Activated naive CD8-positive, alpha-beta T cell (primary cell): ENCODE data around the gene ITPRIPL2.

Experiments used
- H3K27ac Mint-ChIP-seq: one replicate; pipeline ENCODE4 v1.8.0; 2021; ENCODE audit warnings: mixed read lengths
- H3K27me3 Mint-ChIP-seq: one replicate; pipeline ENCODE4 v1.8.0; 2021; ENCODE audit warnings: mixed read lengths
- H3K36me3 Mint-ChIP-seq: one replicate; pipeline ENCODE4 v1.8.0; 2021; ENCODE audit warnings: mixed read lengths
- H3K4me1 Mint-ChIP-seq: one replicate; pipeline ENCODE4 v1.8.0; 2021; ENCODE audit warnings: low read depth, mixed read lengths
- H3K4me3 Mint-ChIP-seq: one replicate; pipeline ENCODE4 v1.8.0; 2021; ENCODE audit warnings: mild to moderate bottlenecking, mixed read lengths
- H3K9me3 Mint-ChIP-seq: one replicate; pipeline ENCODE4 v1.8.0; 2021; ENCODE audit warnings: low read depth, mixed read lengths

The ITPRIPL2 gene

DNA sequence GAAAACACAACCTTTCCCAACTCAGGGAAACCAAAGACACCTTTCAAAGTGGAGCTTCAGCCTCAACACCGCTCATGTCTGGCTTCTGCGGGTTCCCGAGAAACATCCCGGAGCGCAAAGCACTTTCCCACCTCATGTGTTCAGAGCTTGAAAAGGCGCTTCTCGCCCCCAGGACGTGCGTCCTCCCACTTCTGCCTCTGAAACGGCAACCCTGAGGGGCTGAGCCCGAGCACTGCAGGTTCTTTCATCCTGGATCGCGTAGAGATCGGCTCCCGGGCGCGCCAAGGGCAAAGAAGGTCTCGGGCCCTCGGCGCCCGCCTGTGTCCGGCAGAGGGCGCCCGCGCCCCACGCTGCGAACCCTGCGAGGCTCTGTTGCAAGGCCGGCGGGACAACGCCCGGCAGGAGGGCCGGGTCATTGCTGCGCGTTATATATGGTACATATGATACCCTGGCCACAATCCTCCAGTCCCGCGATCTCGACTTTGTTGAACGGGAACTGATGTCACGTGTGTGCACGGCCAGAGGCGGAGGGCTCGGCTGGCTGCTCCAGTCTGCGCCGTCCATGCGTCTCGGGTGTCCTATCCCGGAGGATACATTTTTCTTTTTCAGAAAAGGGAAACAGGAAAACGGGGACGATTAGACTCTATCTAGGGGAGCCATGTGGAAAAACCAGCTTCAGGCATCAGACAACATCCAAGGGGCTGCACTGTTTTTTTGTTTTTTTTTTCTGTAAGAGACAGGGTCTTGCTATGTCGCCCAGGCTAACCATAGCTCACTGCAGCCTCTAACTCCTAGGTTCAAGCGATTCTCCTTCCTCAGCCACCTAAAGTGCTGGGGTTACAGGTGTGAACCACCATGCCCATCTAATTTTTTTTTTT is 27.2 kb upstream of the ITPRIPL2 start:
- Mint-ChIP-seq H3K27me3 (no peaks in the 10 kb centered on the region), H3K4me3 (peak overlapping the region; percentile 65), H3K36me3 (peaks cover 4% of the 10 kb centered on the region), H3K9me3 (peaks cover under 1% of the 10 kb centered on the region), H3K27ac (no peak overlapping the region), H3K4me1 (peaks cover 6% of the 10 kb centered on the region)

DNA sequence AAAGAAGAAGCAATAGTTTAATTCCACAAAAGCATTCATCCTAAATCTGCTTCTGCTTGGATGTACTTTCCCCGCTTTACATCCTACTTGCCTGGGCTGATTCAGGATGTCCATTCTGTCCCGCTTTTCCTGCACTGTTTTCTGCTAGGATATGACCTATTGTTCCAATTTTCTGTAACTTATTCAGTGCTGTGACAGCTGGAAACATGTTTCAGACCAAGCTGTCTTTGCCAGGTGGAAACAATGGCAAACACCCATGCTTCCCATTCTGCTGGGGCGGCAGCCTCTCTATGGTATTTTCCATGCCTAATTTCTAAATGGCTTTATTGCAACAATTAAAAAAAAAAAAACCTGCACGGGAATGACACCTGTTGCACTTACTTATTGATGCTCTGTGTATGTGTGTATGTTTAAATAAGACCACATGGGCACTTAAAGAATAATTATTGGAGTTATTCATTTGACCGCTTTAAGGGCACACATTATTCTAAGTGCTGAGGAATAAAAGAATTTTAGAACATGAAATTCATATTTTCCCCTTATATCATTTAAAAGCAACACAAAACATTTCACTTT is 25.3 kb upstream of the ITPRIPL2 start:
- Mint-ChIP-seq H3K9me3 (peaks cover 4% of the 10 kb centered on the region), H3K4me3 (no peak overlapping the region), H3K27ac (no peak overlapping the region), H3K36me3 (no peaks in the 10 kb centered on the region), H3K27me3 (no peaks in the 10 kb centered on the region), H3K4me1 (peaks cover 6% of the 10 kb centered on the region)

DNA sequence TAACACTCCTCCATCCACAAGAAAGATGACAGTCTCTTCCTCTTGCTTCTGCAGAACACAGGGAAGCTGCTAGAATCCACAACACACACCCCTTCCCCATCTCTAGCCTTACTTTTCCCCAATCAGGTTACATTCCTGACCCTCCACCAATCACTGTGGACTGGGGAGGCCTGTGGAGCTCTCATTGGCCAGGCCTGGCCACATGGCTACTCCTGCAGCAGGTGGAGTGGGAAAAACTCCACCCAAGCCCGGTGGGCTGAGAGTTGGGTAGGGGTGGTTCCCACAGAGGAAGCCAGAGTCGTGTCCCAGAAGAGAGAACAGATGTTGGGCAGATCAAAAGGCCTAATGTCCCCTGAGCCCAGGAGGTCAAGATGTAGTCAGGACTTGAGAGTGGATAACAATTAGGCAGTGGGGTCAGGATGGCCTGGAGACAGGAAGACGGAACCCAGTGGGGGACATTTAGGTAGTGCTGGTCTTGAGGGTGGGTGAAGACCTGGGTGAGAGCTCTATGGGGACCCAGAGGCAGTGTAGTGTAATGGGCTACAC is 24.3 kb upstream of the ITPRIPL2 start:
- H3K27ac Mint-ChIP-seq = no peak overlapping the region
- H3K27me3 Mint-ChIP-seq = no peaks in the 10 kb centered on the region

GRCh38 chr16:19090916-19091315 is 22.8 kb upstream of the ITPRIPL2 start:
- Mint-ChIP-seq H3K9me3 (peaks cover 4% of the 10 kb centered on the region), H3K36me3 (no peaks in the 10 kb centered on the region), H3K4me1 (peaks cover 8% of the 10 kb centered on the region), H3K4me3 (no peak overlapping the region), H3K27ac (no peak overlapping the region), H3K27me3 (no peaks in the 10 kb centered on the region)

More for the DNA sequence above, 24.3 kb upstream of the ITPRIPL2 start:
- peaks cover 4% of the 10 kb centered on the region for H3K9me3 Mint-ChIP-seq
- no peak overlapping the region for H3K4me3 Mint-ChIP-seq
- no peaks in the 10 kb centered on the region for H3K36me3 Mint-ChIP-seq
- H3K4me1 Mint-ChIP-seq = peaks cover 6% of the 10 kb centered on the region

DNA sequence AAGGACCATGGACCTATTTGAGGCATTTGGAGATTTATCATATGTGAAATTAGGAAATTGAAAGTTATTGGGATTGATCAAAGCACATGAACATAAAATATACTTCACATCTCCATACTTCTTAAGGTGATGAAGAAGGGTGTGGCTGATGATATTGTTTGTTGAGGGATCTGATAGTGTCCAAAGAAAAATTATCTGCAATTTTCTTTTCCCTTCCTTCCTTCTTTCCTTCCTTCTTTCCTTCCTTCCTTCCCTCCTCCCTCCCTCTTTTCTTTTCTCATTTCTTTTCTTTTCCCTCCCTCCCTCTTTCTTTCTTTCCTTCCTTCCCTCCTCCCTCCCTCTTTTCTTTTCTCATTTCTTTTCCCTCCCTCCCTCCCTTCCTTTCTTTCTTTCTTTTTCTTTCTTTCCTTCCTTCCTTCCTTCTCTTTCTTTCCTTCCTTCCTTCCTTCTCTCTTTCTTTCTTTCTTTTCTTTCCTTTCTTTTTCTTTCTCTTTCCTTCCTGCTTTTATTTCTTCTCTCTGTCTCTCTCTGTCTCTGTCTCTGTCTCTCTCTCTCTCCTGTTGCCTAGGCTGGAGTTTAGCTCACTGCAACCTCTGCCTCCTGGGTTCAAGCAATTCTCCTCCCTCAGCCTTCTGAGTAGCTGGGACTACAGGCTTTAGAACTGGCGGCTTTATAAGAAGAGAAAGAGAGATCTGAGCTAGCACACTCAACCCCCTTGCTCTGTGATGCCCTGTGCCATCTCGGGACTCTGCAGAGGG is 20.9 kb upstream of the ITPRIPL2 start:
- Mint-ChIP-seq H3K4me1 (peaks cover 3% of the 10 kb centered on the region), H3K9me3 (peaks cover 4% of the 10 kb centered on the region), H3K27ac (no peak overlapping the region), H3K36me3 (peaks cover under 1% of the 10 kb centered on the region), H3K4me3 (no peak overlapping the region), H3K27me3 (peaks cover 1% of the 10 kb centered on the region)

DNA sequence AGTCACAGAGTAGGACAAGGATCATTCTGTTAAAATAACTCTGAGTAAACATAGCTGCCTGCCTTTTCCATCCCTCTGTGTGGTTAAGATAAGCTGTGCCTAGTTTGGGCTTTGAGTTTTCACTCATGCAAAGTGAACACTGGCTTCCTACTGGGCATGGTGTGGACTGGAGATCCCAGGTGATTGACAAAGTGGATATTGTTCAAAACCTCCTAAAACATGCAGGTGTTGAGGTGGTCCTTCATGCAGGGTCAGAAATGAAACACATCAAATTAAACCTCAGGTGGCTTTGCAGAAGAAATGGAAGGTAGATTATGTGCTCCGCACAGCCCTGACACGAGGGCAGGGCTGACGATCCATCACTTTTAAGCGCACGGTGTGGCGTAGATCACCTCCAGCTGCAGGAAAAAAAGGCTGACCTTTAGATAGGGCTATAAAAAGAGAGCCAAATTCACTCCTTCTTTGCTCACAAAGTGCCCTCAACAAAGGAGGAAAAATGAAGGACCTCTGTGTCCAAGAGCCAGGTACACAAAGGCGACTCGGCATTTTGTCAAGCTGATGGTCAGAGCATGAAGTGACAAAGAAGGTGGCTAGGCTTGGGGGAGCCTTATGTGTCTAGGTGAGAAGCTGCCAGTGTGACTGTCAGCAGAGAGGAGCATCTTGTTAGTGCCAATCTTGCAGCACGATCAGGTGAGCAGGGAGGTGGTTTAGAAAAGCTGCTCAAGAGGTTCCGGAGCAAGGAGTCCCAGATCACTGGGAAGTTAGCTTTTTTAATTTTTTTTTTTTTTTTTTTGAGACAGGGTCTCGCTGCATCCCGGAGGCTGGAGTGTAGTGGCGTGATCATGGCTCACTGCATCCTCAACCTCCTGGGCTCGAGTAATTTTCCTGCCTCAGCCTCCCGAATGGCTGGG is 19.9 kb upstream of the ITPRIPL2 start:
- Mint-ChIP-seq H3K4me3 (no peak overlapping the region), H3K9me3 (peaks cover 4% of the 10 kb centered on the region), H3K27ac (no peak overlapping the region), H3K36me3 (peaks cover 2% of the 10 kb centered on the region), H3K27me3 (peaks cover 3% of the 10 kb centered on the region), H3K4me1 (peaks cover 3% of the 10 kb centered on the region)

- peaks cover 3% of the 10 kb centered on the region for H3K4me1 Mint-ChIP-seq
- H3K9me3 Mint-ChIP-seq = peaks cover 4% of the 10 kb centered on the region
- H3K27ac Mint-ChIP-seq = no peak overlapping the region
- peaks cover 3% of the 10 kb centered on the region for H3K27me3 Mint-ChIP-seq
- peaks cover 2% of the 10 kb centered on the region for H3K36me3 Mint-ChIP-seq
- H3K4me3 Mint-ChIP-seq = no peak overlapping the region
These were observed 19.0 kb upstream of the ITPRIPL2 start for GRCh38 chr16:19094542-19095365.

DNA sequence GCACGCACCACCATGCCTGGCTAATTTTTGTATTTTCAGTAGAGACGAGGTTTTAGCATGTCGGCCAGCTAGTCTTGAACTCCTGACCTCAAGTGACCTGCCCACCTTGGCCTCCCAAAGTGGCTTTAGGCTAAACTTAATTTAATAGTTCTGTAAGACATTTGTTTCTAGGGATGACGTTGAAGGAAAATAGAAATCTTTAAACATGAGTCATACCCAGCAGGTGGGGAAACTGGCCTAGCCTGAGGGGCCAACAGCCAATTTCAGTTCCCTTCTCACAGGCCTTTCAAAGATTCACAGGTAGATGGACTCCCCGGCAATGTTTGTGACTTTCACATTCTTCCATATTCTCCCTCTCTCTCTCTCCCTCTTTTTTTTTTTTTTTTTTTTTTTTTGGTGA is 18.1 kb upstream of the ITPRIPL2 start:
- H3K4me1 Mint-ChIP-seq = peaks cover 3% of the 10 kb centered on the region
- H3K27ac Mint-ChIP-seq = no peak overlapping the region
- no peak overlapping the region for H3K4me3 Mint-ChIP-seq
- H3K27me3 Mint-ChIP-seq = peaks cover 6% of the 10 kb centered on the region
- H3K9me3 Mint-ChIP-seq = peaks cover 4% of the 10 kb centered on the region
- peaks cover 2% of the 10 kb centered on the region for H3K36me3 Mint-ChIP-seq

GRCh38 chr16:19098173-19098572 is 15.6 kb upstream of the ITPRIPL2 start:
- Mint-ChIP-seq H3K27me3 (peaks cover 6% of the 10 kb centered on the region), H3K4me3 (no peak overlapping the region), H3K4me1 (peaks cover 3% of the 10 kb centered on the region), H3K27ac (no peak overlapping the region), H3K9me3 (peaks cover 3% of the 10 kb centered on the region), H3K36me3 (peaks cover 2% of the 10 kb centered on the region)

DNA sequence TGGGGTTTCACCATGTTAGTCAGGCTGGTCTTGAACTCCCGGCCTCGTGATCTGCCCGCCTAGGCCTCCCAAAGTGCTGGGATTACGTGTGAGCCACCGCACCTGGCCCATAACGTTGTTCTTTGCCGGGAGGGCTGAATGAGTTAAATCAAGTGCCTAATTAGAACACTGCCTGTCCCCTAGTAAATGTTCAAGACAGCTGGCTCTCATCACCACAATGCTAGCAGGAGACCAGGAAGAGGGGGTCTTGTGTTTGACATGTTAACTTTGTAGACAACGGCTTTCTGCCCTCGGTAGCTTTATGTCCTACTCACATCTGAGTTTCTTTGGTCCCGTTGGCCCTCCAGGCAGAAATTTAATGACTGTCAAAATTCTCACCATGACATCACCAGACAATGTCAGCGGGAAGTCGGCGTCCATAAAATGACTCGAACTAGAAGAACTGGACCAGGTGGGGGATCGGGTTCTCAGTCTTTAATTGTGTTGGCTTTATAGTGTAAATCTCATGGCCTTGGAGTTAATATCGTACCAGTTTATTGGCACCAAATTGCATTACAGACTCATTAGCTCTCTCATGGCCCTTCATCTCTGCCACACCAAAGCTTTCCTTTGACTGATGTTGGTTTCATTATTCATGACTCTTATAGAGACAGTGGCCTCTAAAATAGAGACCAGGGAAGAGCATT is 11.4 kb upstream of the ITPRIPL2 start:
- H3K9me3 Mint-ChIP-seq = peaks cover 3% of the 10 kb centered on the region
- H3K4me1 Mint-ChIP-seq = no peaks in the 10 kb centered on the region
- no peak overlapping the region for H3K4me3 Mint-ChIP-seq
- peaks cover 8% of the 10 kb centered on the region for H3K27me3 Mint-ChIP-seq
- no peak overlapping the region for H3K27ac Mint-ChIP-seq
- H3K36me3 Mint-ChIP-seq = peaks cover 2% of the 10 kb centered on the region

DNA sequence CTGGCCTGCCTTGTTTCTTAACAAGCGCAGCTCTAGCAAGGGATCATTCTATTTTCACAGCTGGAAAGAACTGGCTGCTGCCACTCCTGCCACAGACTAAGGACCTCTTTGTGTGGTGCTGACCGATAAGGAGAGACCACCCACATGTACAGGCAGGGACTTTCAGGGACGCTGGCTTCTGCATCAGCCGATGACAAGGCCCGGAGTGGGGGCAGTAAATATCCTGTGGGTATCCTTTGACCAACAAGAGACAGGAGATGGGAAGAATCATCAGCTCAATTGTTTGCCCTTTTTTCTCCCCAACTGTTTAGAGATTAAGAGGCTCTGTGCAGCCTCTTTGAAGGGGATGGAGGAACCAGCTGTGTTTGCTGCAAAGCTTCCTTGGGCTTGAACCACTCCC is 9.2 kb upstream of the ITPRIPL2 start:
- no peak overlapping the region for H3K4me3 Mint-ChIP-seq
- peaks cover 3% of the 10 kb centered on the region for H3K9me3 Mint-ChIP-seq
- no peaks in the 10 kb centered on the region for H3K36me3 Mint-ChIP-seq
- H3K4me1 Mint-ChIP-seq = no peaks in the 10 kb centered on the region
- no peak overlapping the region for H3K27ac Mint-ChIP-seq
- H3K27me3 Mint-ChIP-seq = peaks cover 6% of the 10 kb centered on the region

- H3K27me3 Mint-ChIP-seq = peaks cover 6% of the 10 kb centered on the region
- peaks cover 3% of the 10 kb centered on the region for H3K9me3 Mint-ChIP-seq
- no peaks in the 10 kb centered on the region for H3K36me3 Mint-ChIP-seq
- H3K4me1 Mint-ChIP-seq = no peaks in the 10 kb centered on the region
- no peak overlapping the region for H3K4me3 Mint-ChIP-seq
- no peak overlapping the region for H3K27ac Mint-ChIP-seq
These were observed 8.6 kb upstream of the ITPRIPL2 start for GRCh38 chr16:19105131-19105530.
